ENCODE data around the gene SLC51B.

DNA sequence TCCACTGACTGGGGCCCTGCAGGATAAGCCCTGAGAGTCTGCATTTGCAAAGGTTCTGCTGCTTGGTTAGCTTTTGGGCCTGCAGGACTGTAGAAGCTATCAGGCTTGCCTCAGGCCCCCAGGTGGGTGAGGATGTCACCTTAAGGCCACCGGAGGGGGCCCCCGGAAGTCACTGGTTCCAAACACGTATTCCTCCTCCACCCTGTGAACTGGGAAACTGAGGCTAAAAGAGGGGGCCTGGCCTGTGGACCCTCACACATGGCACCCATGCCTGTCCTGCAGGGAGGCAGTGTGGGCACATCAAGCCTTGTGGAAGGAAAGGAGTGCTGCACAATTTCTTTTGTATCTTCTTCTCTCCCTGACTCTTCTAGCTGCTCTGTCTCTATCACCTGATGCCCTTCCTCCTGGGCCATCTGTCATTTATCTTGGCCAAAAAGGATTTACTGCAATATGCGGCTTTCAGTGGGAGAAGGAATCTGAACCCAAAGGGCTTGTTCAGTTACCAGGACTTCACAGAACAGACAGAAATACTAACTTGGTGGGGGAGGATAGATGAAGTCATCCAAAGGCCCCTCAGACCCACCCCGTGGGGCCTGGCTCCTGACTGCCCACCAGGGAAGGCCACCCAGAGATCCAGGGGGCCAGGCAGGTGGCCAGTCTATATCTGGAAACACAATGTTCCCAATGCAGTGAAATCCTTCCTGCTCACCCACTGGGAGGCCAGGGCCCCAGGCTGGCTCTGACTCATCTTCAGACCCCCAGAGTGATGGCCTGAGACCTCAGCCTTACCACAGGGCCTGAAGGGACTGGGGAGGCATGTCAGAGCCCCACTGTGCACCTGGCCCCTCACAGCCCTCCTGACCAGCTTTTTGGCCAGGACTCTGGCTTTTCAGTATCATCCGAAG lies 51.5 kb downstream of the SLC51B start:
- TF ChIP-seq FOXM1 (IDR thresholded peaks at IDR 0.05; ENCODE audit: borderline replicate concordance) = no peak
- TF ChIP-seq L3MBTL2 (conservative IDR thresholded peaks at IDR 0.05) = no peak
- TF ChIP-seq NFRKB (IDR thresholded peaks at IDR 0.05) = no peak
- no peak for TF ChIP-seq ARNT (IDR thresholded peaks at IDR 0.05)
- TF ChIP-seq FOXA1 (IDR thresholded peaks at IDR 0.05) = no peak
- TF ChIP-seq ELF4 (IDR thresholded peaks at IDR 0.05) = no peak
- TF ChIP-seq BHLHE40 (IDR thresholded peaks at IDR 0.05; ENCODE audit: borderline replicate concordance) = no peak
- no peak for TF ChIP-seq ZNF384 (IDR thresholded peaks at IDR 0.05)
- no peak for TF ChIP-seq SUZ12 (IDR thresholded peaks at IDR 0.05)
- no peak for TF ChIP-seq LEF1 (IDR thresholded peaks at IDR 0.05; ENCODE audit: borderline replicate concordance)
- no peak for TF ChIP-seq FOXK2 (IDR thresholded peaks at IDR 0.05)
- TF ChIP-seq, protein P1, sequence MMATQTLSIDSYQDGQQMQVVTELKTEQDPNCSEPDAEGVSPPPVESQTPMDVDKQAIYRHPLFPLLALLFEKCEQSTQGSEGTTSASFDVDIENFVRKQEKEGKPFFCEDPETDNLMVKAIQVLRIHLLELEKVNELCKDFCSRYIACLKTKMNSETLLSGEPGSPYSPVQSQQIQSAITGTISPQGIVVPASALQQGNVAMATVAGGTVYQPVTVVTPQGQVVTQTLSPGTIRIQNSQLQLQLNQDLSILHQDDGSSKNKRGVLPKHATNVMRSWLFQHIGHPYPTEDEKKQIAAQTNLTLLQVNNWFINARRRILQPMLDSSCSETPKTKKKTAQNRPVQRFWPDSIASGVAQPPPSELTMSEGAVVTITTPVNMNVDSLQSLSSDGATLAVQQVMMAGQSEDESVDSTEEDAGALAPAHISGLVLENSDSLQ (IDR thresholded peaks at IDR 0.05) = no peak
- TF ChIP-seq SP1 (IDR thresholded peaks at IDR 0.05) = no peak

Measured in HEK293T (cell line).